NCI-H82 treated with DMSO at 0.1 percent for 48 hours (cell line): ENCODE data around the gene MDM1.

Source experiments
- DNase-seq: peaks from one replicate; lab custom pipeline; 2025; ENCODE audit not compliant: unreplicated experiment; lab: John Stamatoyannopoulos, UW

Gene MDM1

GRCh38 chr12:68321140-68321539 lies 11.0 kb downstream of the MDM1 start:
- DNase-seq: no peak

GRCh38 chr12:68319988-68320623 lies 12.1 kb downstream of the MDM1 start:
- DNase-seq: no peak

GRCh38 chr12:68317047-68317667 lies 15.0 kb downstream of the MDM1 start:
- peak; percentile 13 for DNase-seq

- no peak for DNase-seq
Measured at GRCh38 chr12:68310370-68310769, 21.8 kb downstream of the MDM1 start.

- DNase-seq: no peak
Measured at GRCh38 chr12:68306564-68306963, 25.6 kb downstream of the MDM1 start.

- no peak for DNase-seq
Measured at GRCh38 chr12:68305278-68305677, 26.9 kb downstream of the MDM1 start.

GRCh38 chr12:68304626-68305025 lies 27.5 kb downstream of the MDM1 start:
- DNase-seq: no peak

GRCh38 chr12:68303850-68304249 lies 28.3 kb downstream of the MDM1 start:
- DNase-seq: no peak

GRCh38 chr12:68297929-68298328 lies 34.2 kb downstream of the MDM1 start:
- DNase-seq: no peak

GRCh38 chr12:68294251-68294650 lies 37.9 kb downstream of the MDM1 start:
- DNase-seq: no peak

- no peak for DNase-seq
Measured at GRCh38 chr12:68293347-68293746, 38.8 kb downstream of the MDM1 start.

GRCh38 chr12:68292151-68292943 lies 39.8 kb downstream of the MDM1 start:
- no peak for DNase-seq

- no peak for DNase-seq
Measured at GRCh38 chr12:68291396-68292036, 40.6 kb downstream of the MDM1 start.

GRCh38 chr12:68290126-68290525 lies 42.0 kb downstream of the MDM1 start:
- DNase-seq: no peak

GRCh38 chr12:68287106-68287505 lies 45.1 kb downstream of the MDM1 start:
- no peak for DNase-seq

- no peak for DNase-seq
Measured at GRCh38 chr12:68286396-68286795, 45.8 kb downstream of the MDM1 start.

GRCh38 chr12:68285541-68285940 lies 46.6 kb downstream of the MDM1 start:
- no peak for DNase-seq

- DNase-seq: no peak
Measured at GRCh38 chr12:68281322-68282077, 50.7 kb downstream of the MDM1 start.

GRCh38 chr12:68280240-68280639 lies 51.9 kb downstream of the MDM1 start:
- no peak for DNase-seq

GRCh38 chr12:68279227-68280054 lies 52.7 kb downstream of the MDM1 start:
- no peak for DNase-seq
